KBM-7 (cell line): ENCODE results near the gene RMI1.
"Not testable (repeated sequence)": the region's sequence is repeated elsewhere in the genome, so short reads cannot be mapped to it uniquely, and the experiment has no call there.

Experiments used
- DNase-seq: peaks from one replicate; pipeline ENCODE4 v3.0.0-alpha.2; 2015
- in situ Hi-C: fragments of 300-500 bp; cut with MboI; formaldehyde crosslinking; loops from 2 replicates; pipeline ENCODE4 v1.14.3; 2020; ENCODE audit warnings: low sequenced_read_pairs, low pct_unique_long_range_greater_than_20kb, mixed read lengths

Gene RMI1

DNA sequence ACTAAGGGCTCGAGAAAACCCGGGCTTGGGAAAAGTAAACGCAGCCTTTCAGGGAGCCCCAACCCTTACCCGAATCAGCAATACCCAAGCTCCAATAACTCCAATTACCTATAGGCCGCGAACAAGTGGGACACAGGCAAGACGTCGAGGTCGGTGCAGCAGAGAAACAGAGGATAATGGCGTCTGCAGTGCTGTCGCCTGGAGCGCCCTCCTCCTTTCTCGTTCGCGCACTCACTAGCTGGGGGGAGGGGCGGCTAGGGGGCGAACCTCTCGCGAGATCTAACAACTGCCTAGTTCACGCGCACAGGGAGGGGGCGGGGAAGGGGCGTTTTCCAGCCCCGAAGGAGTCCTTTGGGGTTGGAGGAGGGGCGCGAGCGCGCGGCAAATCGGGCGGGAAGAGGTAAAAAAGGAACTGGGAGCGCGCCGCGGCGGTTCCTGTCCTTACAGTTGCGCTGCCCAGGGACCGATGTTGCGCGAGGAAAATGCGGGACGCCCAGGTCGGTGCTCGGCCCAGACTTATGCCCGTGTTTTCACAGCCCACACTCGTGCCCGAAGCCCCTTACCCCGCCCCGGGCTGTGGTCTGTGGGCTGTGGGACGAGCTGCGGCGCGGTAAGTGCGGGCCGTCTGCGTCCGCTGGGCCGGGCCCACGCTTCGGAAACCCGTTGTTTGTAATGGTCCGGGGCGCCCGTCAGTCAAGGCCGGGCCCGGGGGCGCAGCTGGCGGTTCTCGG, at the start of gene RMI1:
Gene RMI1, plus strand, starts transcription at position 411 of the 731 bp plus-strand sequence. CDS start 20,182 bp downstream, outside the sequence.
- in situ Hi-C loops: no loop called here
- peak; percentile 96 for DNase-seq

DNA sequence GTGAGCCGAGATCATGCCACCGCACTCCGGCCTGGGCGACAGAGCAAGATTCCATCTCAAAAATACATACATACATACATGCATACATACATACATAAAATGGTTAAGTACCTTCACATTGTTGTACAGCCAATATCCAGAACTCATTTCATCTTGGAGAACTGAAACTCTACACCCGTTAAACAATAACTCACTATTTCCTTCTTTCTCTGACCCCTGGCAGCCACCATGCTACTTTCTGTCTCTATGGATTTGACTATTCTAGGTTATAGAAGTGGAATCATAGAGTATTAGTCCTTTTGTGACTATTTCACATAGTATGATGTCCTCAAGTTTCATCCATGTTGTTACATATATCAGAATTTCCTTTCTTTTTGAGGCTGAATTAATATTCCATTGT, 49.7 kb upstream of the RMI1 start:
- no peak for DNase-seq

GRCh38 chr9:83932011-83932410, 48.6 kb upstream of the RMI1 start:
- DNase-seq: peak; percentile 50
- in situ Hi-C loops: loop anchor here (25.0 kb wide), 1 partner anchor 330 kb away; no protein-coding TSS in a partner anchor

More for the DNA sequence above, 49.7 kb upstream of the RMI1 start:
- in situ Hi-C loops: loop anchor here (25.0 kb wide), 1 partner anchor 331 kb away; no protein-coding TSS in a partner anchor

DNA sequence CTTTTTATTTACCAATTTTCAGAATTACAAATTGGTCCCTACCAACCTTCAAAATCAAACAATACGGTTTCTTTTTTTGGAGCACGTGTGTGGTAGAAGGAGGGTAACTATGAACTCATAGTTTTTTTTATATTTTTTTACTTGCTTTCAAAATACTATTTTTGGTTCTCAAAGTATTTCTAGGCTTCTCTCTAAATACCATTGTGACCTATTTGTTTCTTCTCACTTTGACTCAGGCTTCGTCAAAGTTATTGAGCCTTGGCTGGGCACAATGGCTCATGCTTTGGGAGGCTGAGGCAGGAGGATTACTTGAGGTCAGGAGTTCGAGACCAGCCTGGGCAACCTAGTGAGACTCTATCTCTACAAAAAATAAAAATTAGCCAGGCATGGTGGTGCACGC, 47.8 kb upstream of the RMI1 start:
- in situ Hi-C loops: loop anchor here (25.0 kb wide), 1 partner anchor 329 kb away; no protein-coding TSS in a partner anchor
- no peak for DNase-seq

- DNase-seq: no peak
Observed at GRCh38 chr9:83933790-83934189, 46.8 kb upstream of the RMI1 start.

GRCh38 chr9:83934569-83935275, 45.9 kb upstream of the RMI1 start:
- in situ Hi-C loops: loop anchor here (25.0 kb wide), 1 partner anchor 328 kb away; no protein-coding TSS in a partner anchor
- DNase-seq: peak; percentile 50

More at GRCh38 chr9:83933790-83934189, 46.8 kb upstream of the RMI1 start:
- in situ Hi-C loops: loop anchor here (25.0 kb wide), 1 partner anchor 329 kb away; no protein-coding TSS in a partner anchor

DNA sequence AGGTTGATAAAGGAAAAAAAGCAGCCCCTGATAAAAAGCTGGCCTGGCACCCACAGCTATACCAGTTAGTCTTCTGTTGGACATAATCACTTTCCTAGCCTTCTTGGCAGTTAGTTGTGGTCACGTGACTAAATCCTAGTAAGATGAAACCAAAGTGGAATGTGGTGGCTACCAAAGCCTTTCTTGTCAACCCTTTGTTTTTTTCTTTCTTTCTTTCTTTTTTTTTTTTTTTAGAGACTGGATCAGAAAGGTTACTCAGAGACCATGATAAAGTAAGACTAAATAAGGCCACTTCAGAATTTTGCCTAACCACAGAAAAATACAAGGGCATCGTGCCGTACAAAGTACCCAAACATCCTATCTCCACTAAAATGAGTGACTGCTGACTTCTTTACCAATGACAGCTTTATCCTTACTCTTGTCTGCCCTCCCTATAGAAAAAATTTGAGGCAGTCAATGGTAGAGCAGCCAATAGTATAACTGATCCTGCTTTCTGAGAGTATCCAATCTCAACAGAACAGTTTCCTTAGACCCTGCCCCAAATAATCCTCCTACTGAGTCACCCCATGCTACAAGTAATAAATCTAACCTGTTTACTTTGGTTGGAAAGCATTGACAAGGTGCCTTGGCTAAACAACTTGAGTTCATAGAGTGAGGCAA, 45.2 kb upstream of the RMI1 start:
- DNase-seq: no peak
- in situ Hi-C loops: loop anchor here (25.0 kb wide), 1 partner anchor 327 kb away; no protein-coding TSS in a partner anchor

- DNase-seq: no peak
- in situ Hi-C loops: loop anchor here (25.0 kb wide), 1 partner anchor 326 kb away; no protein-coding TSS in a partner anchor
Observed at GRCh38 chr9:83936523-83936922, 44.1 kb upstream of the RMI1 start.

GRCh38 chr9:83937861-83938455, 42.6 kb upstream of the RMI1 start:
- DNase-seq: peak; percentile 80
- in situ Hi-C loops: loop anchor here (25.0 kb wide), 1 partner anchor 324 kb away; no protein-coding TSS in a partner anchor

DNA sequence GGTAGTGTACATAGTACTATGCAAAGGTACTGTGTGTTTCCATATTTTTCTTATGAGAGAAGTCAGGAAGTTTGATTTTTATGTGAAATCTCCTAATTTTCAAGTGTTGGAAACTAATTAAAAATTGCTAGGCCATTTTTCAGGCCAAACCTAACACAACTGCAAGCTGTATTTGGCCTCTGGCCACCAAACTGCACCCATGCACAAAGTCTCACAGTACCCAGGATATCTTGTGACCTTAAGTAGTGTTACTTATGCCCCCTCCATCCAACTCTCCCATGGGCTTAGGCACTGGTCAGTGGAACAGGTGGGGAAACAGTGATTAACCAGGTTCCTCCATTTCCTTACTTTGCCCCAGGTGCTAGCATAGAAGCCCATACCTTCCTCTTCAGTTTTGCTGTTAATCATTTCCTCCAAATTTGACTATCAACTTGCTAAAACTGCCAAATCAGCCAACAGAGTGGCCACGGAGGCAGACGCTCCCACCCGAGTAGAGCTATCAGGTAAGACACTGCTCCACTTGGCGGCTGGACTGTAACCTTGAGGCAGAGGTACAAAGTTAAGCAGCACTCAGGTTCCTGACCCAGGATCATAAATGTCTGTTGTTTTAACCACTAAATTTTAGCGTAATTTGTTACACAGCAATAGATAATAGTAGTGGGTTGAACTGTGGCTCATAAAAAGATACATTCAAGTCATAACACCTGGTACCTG, 39.9 kb upstream of the RMI1 start:
- DNase-seq: no peak
- in situ Hi-C loops: loop anchor here (25.0 kb wide), 1 partner anchor 322 kb away; no protein-coding TSS in a partner anchor

DNA sequence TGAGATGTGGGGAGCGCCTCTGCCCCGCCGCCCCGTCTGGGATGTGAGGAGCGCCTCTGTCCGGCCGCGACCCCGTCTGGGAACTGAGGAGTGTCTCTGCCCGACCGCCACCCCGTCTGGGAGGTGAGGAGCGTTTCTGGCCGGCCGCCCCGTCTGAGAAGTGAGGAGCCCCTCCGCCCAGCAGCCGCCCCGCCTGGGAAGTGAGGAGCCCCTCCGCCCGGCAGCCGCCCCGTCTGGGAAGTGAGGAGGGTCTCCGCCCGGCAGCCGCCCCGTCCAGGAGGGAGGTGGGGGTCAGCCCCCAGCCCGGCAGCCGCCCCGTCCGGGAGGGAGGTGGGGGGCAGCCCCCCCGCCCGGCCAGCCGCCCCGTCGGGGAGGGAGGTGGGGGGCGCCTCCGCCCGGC, 32.5 kb upstream of the RMI1 start:
- not testable (repeated sequence) for DNase-seq
- in situ Hi-C loops: loop anchor here (25.0 kb wide), 1 partner anchor 314 kb away; no protein-coding TSS in a partner anchor

DNA sequence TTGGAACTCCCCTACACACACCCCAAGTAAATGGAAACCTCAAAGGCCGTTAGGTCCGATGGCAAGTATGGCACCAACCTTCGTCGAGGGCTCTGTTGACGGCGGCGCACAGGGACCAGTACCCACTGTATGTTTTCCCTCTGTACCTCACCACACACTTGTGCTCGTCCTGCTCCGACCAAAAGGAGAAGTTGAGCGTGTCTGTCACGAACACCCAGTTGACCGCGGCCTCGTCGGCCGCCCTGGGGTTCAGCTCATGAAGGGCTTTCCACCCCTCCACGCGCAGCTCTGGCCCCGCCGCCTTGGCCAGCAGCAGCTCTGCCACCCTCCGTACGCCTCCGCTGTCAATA, 24.5 kb upstream of the RMI1 start:
- DNase-seq: peak; percentile 64
- in situ Hi-C loops: no loop called here

- no peak for DNase-seq
- in situ Hi-C loops: no loop called here
Observed at GRCh38 chr9:83956436-83957247, 24.0 kb upstream of the RMI1 start.

DNA sequence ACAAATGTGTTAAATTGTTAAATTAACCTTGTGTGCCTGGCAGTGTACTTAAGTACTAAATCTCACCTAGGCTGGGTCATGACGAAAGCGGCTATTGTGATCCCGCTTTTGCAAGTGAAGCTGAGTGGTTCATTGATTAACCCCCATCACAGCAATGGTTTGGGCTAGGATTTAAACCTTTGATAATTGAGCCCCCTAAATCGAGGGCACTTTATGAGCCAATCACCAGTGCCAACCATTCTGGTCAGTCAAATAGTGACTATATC, 23.4 kb upstream of the RMI1 start:
- DNase-seq: no peak
- in situ Hi-C loops: no loop called here

DNA sequence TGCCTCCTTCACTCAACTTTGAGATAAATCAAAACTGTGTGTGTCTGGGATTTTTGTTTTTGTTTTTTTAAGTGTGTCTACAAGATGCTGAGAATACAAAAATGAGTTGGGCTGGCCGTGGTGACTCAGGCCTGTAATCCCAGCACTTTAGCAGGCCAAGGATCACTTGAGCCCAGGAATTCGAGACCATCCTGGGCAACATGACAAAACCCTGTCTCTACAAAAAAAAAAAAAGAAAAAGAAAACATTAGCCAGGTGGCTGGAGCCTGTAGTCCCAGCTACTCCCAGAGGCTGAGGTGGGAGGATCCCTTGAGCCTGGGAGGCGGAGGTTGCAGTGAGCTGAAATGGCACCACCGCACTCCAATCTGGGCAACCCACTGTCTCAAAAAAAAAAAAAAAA, 21.5 kb upstream of the RMI1 start:
- no peak for DNase-seq

GRCh38 chr9:83960991-83961390, 19.6 kb upstream of the RMI1 start:
- in situ Hi-C loops: no loop called here
- DNase-seq: no peak

More for the DNA sequence above, 21.5 kb upstream of the RMI1 start:
- in situ Hi-C loops: no loop called here

DNA sequence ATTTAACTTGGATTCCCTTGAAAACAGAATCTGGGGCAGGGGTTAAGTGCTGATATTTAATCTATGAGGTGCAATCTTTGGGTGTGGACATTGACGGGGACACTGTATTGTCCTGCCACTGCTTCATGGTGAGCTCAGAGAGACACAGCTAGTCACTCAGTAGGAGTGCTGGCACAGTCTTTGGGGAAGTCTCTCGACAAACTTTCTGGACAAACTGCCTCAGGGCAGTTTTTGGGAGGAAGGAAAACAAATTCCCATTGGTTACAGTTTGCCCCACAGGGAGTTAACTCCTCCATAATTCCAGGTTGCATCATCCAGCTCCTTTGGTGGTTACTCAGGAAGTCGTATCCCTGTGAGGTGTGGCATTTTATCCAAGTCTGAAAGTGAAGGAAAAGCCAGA, 18.4 kb upstream of the RMI1 start:
- in situ Hi-C loops: no loop called here
- DNase-seq: no peak

DNA sequence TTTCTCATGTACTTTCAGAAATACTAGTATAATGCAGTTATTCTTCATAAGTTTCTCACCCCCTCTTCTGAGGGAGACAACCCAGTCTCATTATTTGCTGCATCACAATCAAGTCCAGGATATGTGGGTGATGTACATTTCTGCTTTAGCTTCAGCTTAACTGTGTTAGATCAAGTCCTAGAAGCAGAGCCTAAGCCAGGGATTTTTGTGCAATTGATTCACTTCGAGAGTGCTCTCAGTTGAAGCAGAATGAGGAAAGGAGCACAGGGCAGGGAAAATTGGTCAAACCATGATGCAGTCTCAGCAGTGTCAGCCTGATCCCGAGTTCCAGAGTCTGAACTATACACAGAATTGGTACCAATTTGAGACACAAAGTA, 15.6 kb upstream of the RMI1 start:
- DNase-seq: peak; percentile 39
- in situ Hi-C loops: no loop called here
